GM18868 (cell line): ENCODE measurements around the gene ADAMTS3.
A peak's percentile ranks its signal among the peaks of the same experiment; 100 is the strongest.
"Not testable (repeated sequence)": the region's sequence is repeated elsewhere in the genome, so short reads cannot be mapped to it uniquely, and the experiment has no call there.

Experiments used
- ATAC-seq: cut with Tn5 transposase; IDR thresholded peaks from one replicate; pipeline ENCODE4 v1.9.1; 2021; ENCODE audit warnings: mild to moderate bottlenecking, moderate library complexity; ENCODE audit not compliant: unreplicated experiment

ADAMTS3 gene

GRCh38 chr4:72553540-72554337, 15.3 kb downstream of the ADAMTS3 start:
- no peak for ATAC-seq

- no peak for ATAC-seq
Observed at GRCh38 chr4:72552447-72552846, 16.6 kb downstream of the ADAMTS3 start.

GRCh38 chr4:72546456-72546855, 22.6 kb downstream of the ADAMTS3 start:
- no peak for ATAC-seq

GRCh38 chr4:72540694-72541093, 28.3 kb downstream of the ADAMTS3 start:
- not testable (repeated sequence) for ATAC-seq

- no peak for ATAC-seq
Observed at GRCh38 chr4:72538006-72538405, 31.0 kb downstream of the ADAMTS3 start.

GRCh38 chr4:72536443-72536842, 32.6 kb downstream of the ADAMTS3 start:
- ATAC-seq, result no peak

GRCh38 chr4:72531768-72532290, 37.2 kb downstream of the ADAMTS3 start:
- ATAC-seq, result no peak

GRCh38 chr4:72531322-72531721, 37.7 kb downstream of the ADAMTS3 start:
- no peak for ATAC-seq

GRCh38 chr4:72529148-72529822, 39.7 kb downstream of the ADAMTS3 start:
- no peak for ATAC-seq

GRCh38 chr4:72527038-72527646, 41.9 kb downstream of the ADAMTS3 start:
- ATAC-seq, result no peak

GRCh38 chr4:72525938-72526337, 43.1 kb downstream of the ADAMTS3 start:
- ATAC-seq, result no peak

GRCh38 chr4:72522440-72522839, 46.6 kb downstream of the ADAMTS3 start:
- no peak for ATAC-seq

GRCh38 chr4:72513227-72513626, 55.8 kb downstream of the ADAMTS3 start:
- no peak for ATAC-seq

- no peak for ATAC-seq
Observed at GRCh38 chr4:72507860-72508419, 61.1 kb downstream of the ADAMTS3 start.

- no peak for ATAC-seq
Observed at GRCh38 chr4:72507167-72507566, 61.9 kb downstream of the ADAMTS3 start.

GRCh38 chr4:72505314-72505744, 63.7 kb downstream of the ADAMTS3 start:
- ATAC-seq, result peak; percentile 96

GRCh38 chr4:72500214-72500613, 68.8 kb downstream of the ADAMTS3 start:
- no peak for ATAC-seq

- ATAC-seq, result no peak
Observed at GRCh38 chr4:72496119-72496518, 72.9 kb downstream of the ADAMTS3 start.

GRCh38 chr4:72494156-72494555, 74.9 kb downstream of the ADAMTS3 start:
- no peak for ATAC-seq

GRCh38 chr4:72489267-72489666, 79.8 kb downstream of the ADAMTS3 start:
- no peak for ATAC-seq

- no peak for ATAC-seq
Observed at GRCh38 chr4:72486991-72487390, 82.0 kb downstream of the ADAMTS3 start.
